ENCODE data around the gene RLN1. TPM values are rescaled to one million over a fixed set of nuclear protein-coding genes. Genes with fewer than 3 reads are reported as not detected.

The RLN1 gene
- total RNA-seq, 1 experiment from 2014 or later = 0.87 TPM

DNA sequence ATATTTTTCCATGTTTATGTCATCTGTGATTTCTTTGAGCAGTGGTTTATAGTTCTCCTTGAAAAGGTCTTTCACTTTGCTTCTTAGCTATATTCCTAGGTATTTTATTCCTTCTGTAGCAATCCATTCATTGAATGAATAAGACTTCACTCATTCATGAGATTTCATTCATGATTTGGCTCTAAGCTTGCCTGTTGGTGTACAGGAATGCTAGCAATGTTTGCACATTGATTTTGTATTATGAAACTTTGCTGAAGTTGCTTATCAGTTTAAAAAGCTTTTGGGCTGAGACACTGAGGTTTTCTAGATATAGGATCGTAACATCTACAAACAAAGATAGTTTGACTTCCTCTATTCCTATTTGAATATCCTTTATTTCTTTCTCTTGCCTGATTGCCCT lies 51.1 kb downstream of the RLN1 start:
- no peak for DNase-seq (ENCODE audit: low spot score)
- H3K4me1 Mint-ChIP-seq = peaks cover 7% of the 10 kb centered on the region
- no peak overlapping the region for H3K4me3 Mint-ChIP-seq
- TF ChIP-seq, protein P1, sequence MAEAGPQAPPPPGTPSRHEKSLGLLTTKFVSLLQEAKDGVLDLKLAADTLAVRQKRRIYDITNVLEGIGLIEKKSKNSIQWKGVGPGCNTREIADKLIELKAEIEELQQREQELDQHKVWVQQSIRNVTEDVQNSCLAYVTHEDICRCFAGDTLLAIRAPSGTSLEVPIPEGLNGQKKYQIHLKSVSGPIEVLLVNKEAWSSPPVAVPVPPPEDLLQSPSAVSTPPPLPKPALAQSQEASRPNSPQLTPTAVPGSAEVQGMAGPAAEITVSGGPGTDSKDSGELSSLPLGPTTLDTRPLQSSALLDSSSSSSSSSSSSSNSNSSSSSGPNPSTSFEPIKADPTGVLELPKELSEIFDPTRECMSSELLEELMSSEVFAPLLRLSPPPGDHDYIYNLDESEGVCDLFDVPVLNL (CRISPR knock-in tag; IDR thresholded peaks at IDR 0.05; ENCODE audit: borderline replicate concordance, low read depth) = no peak
- TF ChIP-seq, protein P2, sequence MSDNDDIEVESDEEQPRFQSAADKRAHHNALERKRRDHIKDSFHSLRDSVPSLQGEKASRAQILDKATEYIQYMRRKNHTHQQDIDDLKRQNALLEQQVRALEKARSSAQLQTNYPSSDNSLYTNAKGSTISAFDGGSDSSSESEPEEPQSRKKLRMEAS (CRISPR knock-in tag; IDR thresholded peaks at IDR 0.05) = no peak
- no peak for TF ChIP-seq OVOL2 (CRISPR knock-in tag; IDR thresholded peaks at IDR 0.05; ENCODE audit: borderline replicate concordance)
- TF ChIP-seq, protein P3, sequence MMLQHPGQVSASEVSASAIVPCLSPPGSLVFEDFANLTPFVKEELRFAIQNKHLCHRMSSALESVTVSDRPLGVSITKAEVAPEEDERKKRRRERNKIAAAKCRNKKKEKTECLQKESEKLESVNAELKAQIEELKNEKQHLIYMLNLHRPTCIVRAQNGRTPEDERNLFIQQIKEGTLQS (CRISPR knock-in tag; conservative IDR thresholded peaks at IDR 0.05) = no peak
- TF ChIP-seq TCF7 (CRISPR knock-in tag; IDR thresholded peaks at IDR 0.05; ENCODE audit: low read depth) = no peak
- no peak for TF ChIP-seq CBFB (CRISPR knock-in tag; IDR thresholded peaks at IDR 0.05; ENCODE audit: low read depth)
- TF ChIP-seq NFE2L1 (CRISPR knock-in tag; IDR thresholded peaks at IDR 0.05) = no peak
- TF ChIP-seq, protein P4, sequence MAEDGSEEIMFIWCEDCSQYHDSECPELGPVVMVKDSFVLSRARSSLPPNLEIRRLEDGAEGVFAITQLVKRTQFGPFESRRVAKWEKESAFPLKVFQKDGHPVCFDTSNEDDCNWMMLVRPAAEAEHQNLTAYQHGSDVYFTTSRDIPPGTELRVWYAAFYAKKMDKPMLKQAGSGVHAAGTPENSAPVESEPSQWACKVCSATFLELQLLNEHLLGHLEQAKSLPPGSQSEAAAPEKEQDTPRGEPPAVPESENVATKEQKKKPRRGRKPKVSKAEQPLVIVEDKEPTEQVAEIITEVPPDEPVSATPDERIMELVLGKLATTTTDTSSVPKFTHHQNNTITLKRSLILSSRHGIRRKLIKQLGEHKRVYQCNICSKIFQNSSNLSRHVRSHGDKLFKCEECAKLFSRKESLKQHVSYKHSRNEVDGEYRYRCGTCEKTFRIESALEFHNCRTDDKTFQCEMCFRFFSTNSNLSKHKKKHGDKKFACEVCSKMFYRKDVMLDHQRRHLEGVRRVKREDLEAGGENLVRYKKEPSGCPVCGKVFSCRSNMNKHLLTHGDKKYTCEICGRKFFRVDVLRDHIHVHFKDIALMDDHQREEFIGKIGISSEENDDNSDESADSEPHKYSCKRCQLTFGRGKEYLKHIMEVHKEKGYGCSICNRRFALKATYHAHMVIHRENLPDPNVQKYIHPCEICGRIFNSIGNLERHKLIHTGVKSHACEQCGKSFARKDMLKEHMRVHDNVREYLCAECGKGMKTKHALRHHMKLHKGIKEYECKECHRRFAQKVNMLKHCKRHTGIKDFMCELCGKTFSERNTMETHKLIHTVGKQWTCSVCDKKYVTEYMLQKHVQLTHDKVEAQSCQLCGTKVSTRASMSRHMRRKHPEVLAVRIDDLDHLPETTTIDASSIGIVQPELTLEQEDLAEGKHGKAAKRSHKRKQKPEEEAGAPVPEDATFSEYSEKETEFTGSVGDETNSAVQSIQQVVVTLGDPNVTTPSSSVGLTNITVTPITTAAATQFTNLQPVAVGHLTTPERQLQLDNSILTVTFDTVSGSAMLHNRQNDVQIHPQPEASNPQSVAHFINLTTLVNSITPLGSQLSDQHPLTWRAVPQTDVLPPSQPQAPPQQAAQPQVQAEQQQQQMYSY (CRISPR knock-in tag; IDR thresholded peaks at IDR 0.05) = no peak
- TF ChIP-seq NR3C1 (CRISPR knock-in tag; conservative IDR thresholded peaks at IDR 0.05; ENCODE audit: low read depth) = no peak
- no peak for TF ChIP-seq SP1 (CRISPR knock-in tag; conservative IDR thresholded peaks at IDR 0.05)
- TF ChIP-seq, protein P5, sequence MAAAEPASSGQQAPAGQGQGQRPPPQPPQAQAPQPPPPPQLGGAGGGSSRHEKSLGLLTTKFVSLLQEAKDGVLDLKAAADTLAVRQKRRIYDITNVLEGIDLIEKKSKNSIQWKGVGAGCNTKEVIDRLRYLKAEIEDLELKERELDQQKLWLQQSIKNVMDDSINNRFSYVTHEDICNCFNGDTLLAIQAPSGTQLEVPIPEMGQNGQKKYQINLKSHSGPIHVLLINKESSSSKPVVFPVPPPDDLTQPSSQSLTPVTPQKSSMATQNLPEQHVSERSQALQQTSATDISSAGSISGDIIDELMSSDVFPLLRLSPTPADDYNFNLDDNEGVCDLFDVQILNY (CRISPR knock-in tag; IDR thresholded peaks at IDR 0.05) = no peak
- TF ChIP-seq, protein P6, sequence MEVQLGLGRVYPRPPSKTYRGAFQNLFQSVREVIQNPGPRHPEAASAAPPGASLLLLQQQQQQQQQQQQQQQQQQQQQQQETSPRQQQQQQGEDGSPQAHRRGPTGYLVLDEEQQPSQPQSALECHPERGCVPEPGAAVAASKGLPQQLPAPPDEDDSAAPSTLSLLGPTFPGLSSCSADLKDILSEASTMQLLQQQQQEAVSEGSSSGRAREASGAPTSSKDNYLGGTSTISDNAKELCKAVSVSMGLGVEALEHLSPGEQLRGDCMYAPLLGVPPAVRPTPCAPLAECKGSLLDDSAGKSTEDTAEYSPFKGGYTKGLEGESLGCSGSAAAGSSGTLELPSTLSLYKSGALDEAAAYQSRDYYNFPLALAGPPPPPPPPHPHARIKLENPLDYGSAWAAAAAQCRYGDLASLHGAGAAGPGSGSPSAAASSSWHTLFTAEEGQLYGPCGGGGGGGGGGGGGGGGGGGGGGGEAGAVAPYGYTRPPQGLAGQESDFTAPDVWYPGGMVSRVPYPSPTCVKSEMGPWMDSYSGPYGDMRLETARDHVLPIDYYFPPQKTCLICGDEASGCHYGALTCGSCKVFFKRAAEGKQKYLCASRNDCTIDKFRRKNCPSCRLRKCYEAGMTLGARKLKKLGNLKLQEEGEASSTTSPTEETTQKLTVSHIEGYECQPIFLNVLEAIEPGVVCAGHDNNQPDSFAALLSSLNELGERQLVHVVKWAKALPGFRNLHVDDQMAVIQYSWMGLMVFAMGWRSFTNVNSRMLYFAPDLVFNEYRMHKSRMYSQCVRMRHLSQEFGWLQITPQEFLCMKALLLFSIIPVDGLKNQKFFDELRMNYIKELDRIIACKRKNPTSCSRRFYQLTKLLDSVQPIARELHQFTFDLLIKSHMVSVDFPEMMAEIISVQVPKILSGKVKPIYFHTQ (CRISPR knock-in tag; IDR thresholded peaks at IDR 0.05) = no peak
- TF ChIP-seq SMAD4 (CRISPR knock-in tag; IDR thresholded peaks at IDR 0.05) = no peak
- TF ChIP-seq ZNF232 (CRISPR knock-in tag; IDR thresholded peaks at IDR 0.05) = no peak
- TF ChIP-seq CREM (CRISPR knock-in tag; IDR thresholded peaks at IDR 0.05) = no peak
- TF ChIP-seq, protein P7, sequence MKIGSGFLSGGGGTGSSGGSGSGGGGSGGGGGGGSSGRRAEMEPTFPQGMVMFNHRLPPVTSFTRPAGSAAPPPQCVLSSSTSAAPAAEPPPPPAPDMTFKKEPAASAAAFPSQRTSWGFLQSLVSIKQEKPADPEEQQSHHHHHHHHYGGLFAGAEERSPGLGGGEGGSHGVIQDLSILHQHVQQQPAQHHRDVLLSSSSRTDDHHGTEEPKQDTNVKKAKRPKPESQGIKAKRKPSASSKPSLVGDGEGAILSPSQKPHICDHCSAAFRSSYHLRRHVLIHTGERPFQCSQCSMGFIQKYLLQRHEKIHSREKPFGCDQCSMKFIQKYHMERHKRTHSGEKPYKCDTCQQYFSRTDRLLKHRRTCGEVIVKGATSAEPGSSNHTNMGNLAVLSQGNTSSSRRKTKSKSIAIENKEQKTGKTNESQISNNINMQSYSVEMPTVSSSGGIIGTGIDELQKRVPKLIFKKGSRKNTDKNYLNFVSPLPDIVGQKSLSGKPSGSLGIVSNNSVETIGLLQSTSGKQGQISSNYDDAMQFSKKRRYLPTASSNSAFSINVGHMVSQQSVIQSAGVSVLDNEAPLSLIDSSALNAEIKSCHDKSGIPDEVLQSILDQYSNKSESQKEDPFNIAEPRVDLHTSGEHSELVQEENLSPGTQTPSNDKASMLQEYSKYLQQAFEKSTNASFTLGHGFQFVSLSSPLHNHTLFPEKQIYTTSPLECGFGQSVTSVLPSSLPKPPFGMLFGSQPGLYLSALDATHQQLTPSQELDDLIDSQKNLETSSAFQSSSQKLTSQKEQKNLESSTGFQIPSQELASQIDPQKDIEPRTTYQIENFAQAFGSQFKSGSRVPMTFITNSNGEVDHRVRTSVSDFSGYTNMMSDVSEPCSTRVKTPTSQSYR (CRISPR knock-in tag; IDR thresholded peaks at IDR 0.05) = no peak
- TF ChIP-seq, protein P8, sequence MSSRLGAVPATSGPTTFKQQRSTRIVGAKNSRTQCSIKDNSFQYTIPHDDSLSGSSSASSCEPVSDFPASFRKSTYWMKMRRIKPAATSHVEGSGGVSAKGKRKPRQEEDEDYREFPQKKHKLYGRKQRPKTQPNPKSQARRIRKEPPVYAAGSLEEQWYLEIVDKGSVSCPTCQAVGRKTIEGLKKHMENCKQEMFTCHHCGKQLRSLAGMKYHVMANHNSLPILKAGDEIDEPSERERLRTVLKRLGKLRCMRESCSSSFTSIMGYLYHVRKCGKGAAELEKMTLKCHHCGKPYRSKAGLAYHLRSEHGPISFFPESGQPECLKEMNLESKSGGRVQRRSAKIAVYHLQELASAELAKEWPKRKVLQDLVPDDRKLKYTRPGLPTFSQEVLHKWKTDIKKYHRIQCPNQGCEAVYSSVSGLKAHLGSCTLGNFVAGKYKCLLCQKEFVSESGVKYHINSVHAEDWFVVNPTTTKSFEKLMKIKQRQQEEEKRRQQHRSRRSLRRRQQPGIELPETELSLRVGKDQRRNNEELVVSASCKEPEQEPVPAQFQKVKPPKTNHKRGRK (CRISPR knock-in tag; IDR thresholded peaks at IDR 0.05; ENCODE audit: borderline replicate concordance) = no peak
- peaks cover 6% of the 10 kb centered on the region; the same call in 1 of the 2 replicates for H3K27me3 Mint-ChIP-seq (ENCODE audit: low read depth)
- POLR2A ChIA-PET = no interaction called here
- H3K27ac Mint-ChIP-seq = no peak overlapping the region
- H3K9me3 Mint-ChIP-seq = peaks cover 20% of the 10 kb centered on the region
- no peaks in the 10 kb centered on the region for H3K36me3 Mint-ChIP-seq
- no peak for ATAC-seq
- CTCF ChIA-PET = no interaction called here

Data from WTC11 (cell line).